Trophoblast cell (in vitro differentiated cells and primary cell): Measurements from ENCODE around the gene ATXN1.

Experiments used
- DNase-seq, 2 donors: peaks; one replicate each; pipeline ENCODE4 v3.0.0-alpha.2; 2016
- H2AFZ ChIP-seq: 2 replicates; pipeline ENCODE4 v1.6.1; 2013; ENCODE audit warnings: low read length, moderate library complexity, mild to moderate bottlenecking; ENCODE audit not compliant: insufficient read depth, poor library complexity
- H2AK5ac ChIP-seq: 2 replicates; pipeline ENCODE4 v1.6.1; 2013; ENCODE audit warnings: mild to moderate bottlenecking, low read length
- H2BK120ac ChIP-seq: 2 replicates; pipeline ENCODE4 v1.6.1; 2013; ENCODE audit warnings: low read length, mild to moderate bottlenecking, moderate library complexity; ENCODE audit not compliant: insufficient read depth, poor library complexity
- H2BK12ac ChIP-seq: 2 replicates; pipeline ENCODE4 v1.6.1; 2013; ENCODE audit warnings: mild to moderate bottlenecking, low read length, moderate library complexity
- H2BK5ac ChIP-seq: 2 replicates; pipeline ENCODE4 v1.6.1; 2013; ENCODE audit warnings: low read length, low read depth, moderate library complexity, mild to moderate bottlenecking; ENCODE audit not compliant: poor library complexity
- H3K14ac ChIP-seq: 2 replicates; pipeline ENCODE4 v1.6.1; 2013; ENCODE audit warnings: mild to moderate bottlenecking, low read length
- H3K18ac ChIP-seq: 2 replicates; pipeline ENCODE4 v1.6.1; 2013; ENCODE audit warnings: mild to moderate bottlenecking, low read length
- H3K23ac ChIP-seq: 2 replicates; pipeline ENCODE4 v1.6.1; 2013; ENCODE audit warnings: low read length
- H3K27ac ChIP-seq: 2 replicates; pipeline ENCODE4 v1.5.1; 2013; ENCODE audit warnings: low read depth, mild to moderate bottlenecking, inconsistent platforms, low read length, moderate library complexity
- H3K27me3 ChIP-seq: 2 replicates; pipeline ENCODE4 v1.6.1; 2013; ENCODE audit warnings: inconsistent platforms, mild to moderate bottlenecking, low read length, moderate library complexity; ENCODE audit not compliant: insufficient read depth
- H3K36me3 ChIP-seq, 2 experiments: 1 replicate in 1 of 2; 2 replicates in 1 of 2; pipeline ENCODE4 v1.6.1; 2013; ENCODE audit warnings: low read length in 2 of 2, mild to moderate bottlenecking in 2 of 2, moderate library complexity in 1 of 2; ENCODE audit not compliant: insufficient read depth in 2 of 2, control insufficient read depth in 1 of 2
- H3K4ac ChIP-seq: 2 replicates; pipeline ENCODE4 v1.6.1; 2013; ENCODE audit warnings: low read depth, mild to moderate bottlenecking, low read length, moderate library complexity
- H3K4me1 ChIP-seq, 2 experiments: 1 replicate in 1 of 2; 2 replicates in 1 of 2; pipeline ENCODE4 v1.6.1; 2013; ENCODE audit warnings: low read length in 2 of 2, mild to moderate bottlenecking in 2 of 2, moderate library complexity in 1 of 2; ENCODE audit not compliant: insufficient read depth in 2 of 2, control insufficient read depth in 1 of 2
- H3K4me2 ChIP-seq: 2 replicates; pipeline ENCODE4 v1.6.1; 2013; ENCODE audit warnings: inconsistent platforms, mild to moderate bottlenecking, low read length, moderate library complexity
- H3K4me3 ChIP-seq: 2 replicates; pipeline ENCODE4 v1.5.1; 2013; ENCODE audit warnings: mild to moderate bottlenecking, low read depth, low read length, inconsistent platforms
- H3K79me1 ChIP-seq: one replicate; pipeline ENCODE4 v1.6.1; 2013; ENCODE audit warnings: low read length
- H3K79me2 ChIP-seq: 2 replicates; pipeline ENCODE4 v1.6.1; 2013; ENCODE audit warnings: low read length, mild to moderate bottlenecking; ENCODE audit not compliant: control insufficient read depth, insufficient read depth, poor library complexity
- H3K9ac ChIP-seq: 2 replicates; pipeline ENCODE4 v1.6.1; 2013; ENCODE audit warnings: mild to moderate bottlenecking, low read length
- H3K9me3 ChIP-seq: 2 replicates; pipeline ENCODE4 v1.6.1; 2013; ENCODE audit warnings: low read depth, mild to moderate bottlenecking, control low read depth, inconsistent platforms, low read length; ENCODE audit not compliant: insufficient read depth
- H4K12ac ChIP-seq: 2 replicates; pipeline ENCODE4 v1.6.1; 2013; ENCODE audit warnings: low read depth, mild to moderate bottlenecking, low read length, moderate library complexity
- H4K8ac ChIP-seq: 2 replicates; pipeline ENCODE4 v1.6.1; 2013; ENCODE audit warnings: low read depth, mild to moderate bottlenecking, low read length, moderate library complexity
- H4K91ac ChIP-seq: one replicate; pipeline ENCODE4 v1.6.1; 2013; ENCODE audit warnings: low read depth, mild to moderate bottlenecking, low read length, moderate library complexity
- WGBS: extraction: QIAGEN DNeasy Blood & Tissue Kit; methylation state at CpG from one replicate; pipeline ENCODE4 v1.1.7; 2013; ENCODE audit warnings: missing lambda C conversion rate; ENCODE audit not compliant: insufficient read length, insufficient coverage; ENCODE audit errors: extremely low coverage; 5-methylcytosine and 5-hydroxymethylcytosine counted together

Gene ATXN1

DNA sequence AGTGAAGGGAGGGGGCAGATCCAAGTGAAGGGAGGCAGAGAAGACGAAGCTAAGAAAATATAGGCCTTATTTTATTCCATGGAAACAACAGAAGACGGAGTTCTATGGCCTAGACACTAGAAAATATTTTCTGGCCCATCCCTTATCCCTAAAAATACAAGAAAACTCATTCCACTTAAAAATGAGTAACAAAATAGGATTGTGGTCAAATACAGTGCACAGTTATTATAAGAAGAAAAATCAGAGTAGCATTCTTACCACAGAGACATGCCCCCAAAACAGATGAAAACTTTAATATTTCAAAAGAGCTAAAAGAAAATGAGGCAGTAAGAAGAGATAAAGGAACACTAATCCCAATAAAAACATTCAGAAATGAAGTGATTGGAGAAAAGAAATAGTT, 320.0 kb downstream of the ATXN1 start:
- H2BK120ac ChIP-seq: no peak overlapping the region
- no peak overlapping the region for H2AK5ac ChIP-seq
- no peak for DNase-seq
- H3K27me3 ChIP-seq: no peaks in the 10 kb centered on the region
- H3K23ac ChIP-seq: no peak overlapping the region
- no peaks in the 10 kb centered on the region for H3K79me2 ChIP-seq
- H2AFZ ChIP-seq: no peak overlapping the region
- no peak overlapping the region for H3K9ac ChIP-seq
- no CpG with 5 or more reads among the region's 2 CpGs for WGBS
- no peak overlapping the region for H2BK5ac ChIP-seq
- no peaks in the 10 kb centered on the region for H3K9me3 ChIP-seq
- no peaks in the 10 kb centered on the region for H3K36me3 ChIP-seq
- no peak overlapping the region for H3K14ac ChIP-seq
- no peak overlapping the region for H3K4ac ChIP-seq
- H3K4me1 ChIP-seq: no peaks in the 10 kb centered on the region
- H4K91ac ChIP-seq: no peak overlapping the region
- no peak overlapping the region for H2BK12ac ChIP-seq
- H4K8ac ChIP-seq: no peak overlapping the region
- H3K79me1 ChIP-seq: no peaks in the 10 kb centered on the region
- H3K27ac ChIP-seq: no peak overlapping the region
- H3K4me2 ChIP-seq: no peak overlapping the region
- H4K12ac ChIP-seq: no peak overlapping the region
- no peak overlapping the region for H3K4me3 ChIP-seq
- H3K18ac ChIP-seq: no peak overlapping the region

DNA sequence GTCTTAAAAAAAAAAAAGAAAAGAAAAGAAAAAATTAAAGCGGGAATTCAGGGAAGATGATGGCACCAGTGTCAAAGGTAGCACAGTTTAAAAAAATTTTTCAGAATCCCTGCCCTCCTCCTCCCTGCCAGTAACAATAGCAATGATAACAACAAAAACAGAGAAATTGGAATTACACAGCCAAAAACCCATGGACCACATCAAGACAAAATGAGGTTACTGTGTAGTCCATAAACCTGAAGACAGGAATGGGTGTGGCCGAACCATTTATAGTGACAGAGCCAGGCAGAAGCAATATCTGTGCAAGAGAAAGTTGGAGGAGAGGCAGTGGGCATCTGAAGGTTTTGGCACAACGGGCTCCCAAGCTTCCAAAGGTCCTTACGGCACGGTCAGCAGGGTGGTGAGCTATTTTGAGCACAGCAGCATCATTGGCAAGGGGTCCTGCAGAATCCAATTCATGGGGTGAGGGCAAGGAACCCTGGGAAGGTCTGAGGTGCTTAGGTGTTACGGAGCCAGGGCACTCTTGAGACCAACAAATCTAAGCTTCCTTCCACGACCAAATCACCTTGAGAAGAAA, 320.5 kb downstream of the ATXN1 start:
- Histone ChIP-seq H2BK5ac (no peak overlapping the region), H3K9ac (peak overlapping the region; percentile 79), H2AK5ac (no peak overlapping the region), H4K8ac (no peak overlapping the region), H3K4me3 (no peak overlapping the region), H3K4me2 (no peak overlapping the region), H3K4me1 (no peaks in the 10 kb centered on the region), H4K91ac (no peak overlapping the region), H3K4ac (no peak overlapping the region), H3K27ac (no peak overlapping the region), H3K14ac (no peak overlapping the region), H3K23ac (peak overlapping the region; percentile 51), H3K18ac (no peak overlapping the region), H3K79me2 (no peaks in the 10 kb centered on the region), H4K12ac (no peak overlapping the region), H3K36me3 (no peaks in the 10 kb centered on the region), H2AFZ (no peak overlapping the region), H3K27me3 (no peaks in the 10 kb centered on the region), H3K79me1 (no peaks in the 10 kb centered on the region), H2BK120ac (no peak overlapping the region), H2BK12ac (no peak overlapping the region), H3K9me3 (no peaks in the 10 kb centered on the region)
- no peak for DNase-seq
- WGBS: no CpG with 5 or more reads among the region's 7 CpGs

DNA sequence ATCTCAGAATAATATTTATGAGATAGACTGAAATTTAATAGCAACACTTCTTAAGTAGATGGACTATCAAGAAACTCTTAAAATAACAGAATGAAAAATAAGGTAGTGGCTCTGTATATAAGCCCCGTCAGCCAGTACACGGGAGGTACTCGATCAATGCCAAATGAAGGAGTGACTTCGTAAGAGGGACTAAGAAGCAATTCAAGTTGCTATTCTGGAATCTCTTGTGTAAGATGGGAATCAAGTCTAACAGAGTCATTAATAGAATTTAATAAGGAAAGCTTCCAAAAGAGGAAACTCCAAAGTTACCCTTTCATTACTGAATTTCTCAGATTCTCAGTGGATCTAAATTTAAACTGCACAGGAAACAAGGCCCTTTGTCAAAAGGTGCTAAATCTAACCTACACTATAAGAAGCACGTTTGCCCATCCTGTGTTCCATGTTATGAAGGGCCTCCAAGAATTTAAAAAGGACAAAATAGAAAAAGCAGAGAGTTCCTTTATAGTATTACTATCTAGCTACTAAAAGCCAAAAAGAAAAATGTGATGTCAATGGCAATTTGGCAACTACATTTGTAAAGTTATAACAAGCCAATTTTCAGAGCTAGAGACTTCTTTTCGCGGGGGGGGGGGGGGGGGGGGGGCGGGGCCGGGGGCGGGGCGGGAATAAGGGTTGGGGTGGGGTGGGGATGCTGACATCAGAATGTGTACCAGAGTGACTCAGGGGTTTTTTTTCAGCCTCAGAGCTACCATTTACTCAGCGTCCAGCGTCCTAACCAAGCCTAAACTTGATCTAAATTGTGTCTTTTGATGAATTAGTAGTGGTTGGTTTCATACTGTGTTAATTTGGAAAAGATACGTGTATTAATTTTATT, 322.3 kb downstream of the ATXN1 start:
- Histone ChIP-seq H4K12ac (no peak overlapping the region), H4K8ac (no peak overlapping the region), H2AFZ (no peak overlapping the region), H3K9ac (no peak overlapping the region), H3K79me1 (no peaks in the 10 kb centered on the region), H2BK5ac (no peak overlapping the region), H4K91ac (no peak overlapping the region), H3K23ac (no peak overlapping the region), H3K18ac (no peak overlapping the region), H2BK12ac (no peak overlapping the region), H3K4ac (no peak overlapping the region), H3K4me2 (no peak overlapping the region), H3K27me3 (no peaks in the 10 kb centered on the region), H3K27ac (no peak overlapping the region), H2BK120ac (no peak overlapping the region), H3K4me1 (no peaks in the 10 kb centered on the region), H3K79me2 (no peaks in the 10 kb centered on the region), H3K36me3 (no peaks in the 10 kb centered on the region), H3K9me3 (no peaks in the 10 kb centered on the region), H3K4me3 (no peak overlapping the region), H3K14ac (no peak overlapping the region), H2AK5ac (no peak overlapping the region)
- no CpG with 5 or more reads among the region's 14 CpGs for WGBS
- no peak for DNase-seq

DNA sequence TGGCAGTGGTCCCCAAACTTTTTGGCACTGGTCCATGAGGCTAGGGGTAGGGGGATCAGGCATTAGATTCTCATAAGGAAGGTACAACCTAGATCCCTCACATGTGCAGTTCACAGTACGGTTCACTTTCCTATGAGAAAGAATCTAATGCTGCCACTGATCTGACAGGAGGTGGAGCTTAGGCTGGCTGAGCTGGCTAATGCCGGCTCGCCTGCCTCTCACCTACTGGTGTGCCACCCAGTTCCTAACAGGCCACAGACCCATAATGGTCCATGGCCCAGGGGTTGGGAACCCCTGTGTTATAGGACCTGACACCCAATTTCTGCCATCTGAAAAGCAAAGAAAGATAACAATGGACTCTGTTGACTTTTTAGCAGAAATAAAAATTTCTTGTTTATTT, 323.3 kb downstream of the ATXN1 start:
- no peak overlapping the region for H3K27ac ChIP-seq
- H3K4me3 ChIP-seq: no peak overlapping the region
- H3K4me2 ChIP-seq: no peak overlapping the region
- no peak overlapping the region for H2BK12ac ChIP-seq
- no peaks in the 10 kb centered on the region for H3K79me2 ChIP-seq
- no peak overlapping the region for H3K23ac ChIP-seq
- H3K79me1 ChIP-seq: no peaks in the 10 kb centered on the region
- no peak overlapping the region for H2AK5ac ChIP-seq
- no CpG with 5 or more reads among the region's 3 CpGs for WGBS
- H4K91ac ChIP-seq: no peak overlapping the region
- no peak overlapping the region for H2BK5ac ChIP-seq
- H3K14ac ChIP-seq: no peak overlapping the region
- H2BK120ac ChIP-seq: no peak overlapping the region
- H3K9me3 ChIP-seq: no peaks in the 10 kb centered on the region
- no peak for DNase-seq
- no peak overlapping the region for H3K9ac ChIP-seq
- H3K4me1 ChIP-seq: no peaks in the 10 kb centered on the region
- no peak overlapping the region for H2AFZ ChIP-seq
- H3K27me3 ChIP-seq: no peaks in the 10 kb centered on the region
- H3K18ac ChIP-seq: no peak overlapping the region
- H4K8ac ChIP-seq: no peak overlapping the region
- no peak overlapping the region for H4K12ac ChIP-seq
- no peak overlapping the region for H3K4ac ChIP-seq
- H3K36me3 ChIP-seq: no peaks in the 10 kb centered on the region
